GM12878 (cell line): ENCODE results near the gene CDH5. TPM values are rescaled to one million over a fixed set of nuclear protein-coding genes. Genes with fewer than 3 reads are reported as not detected.

Source experiments
- CHD2 ChIP-seq: IDR thresholded peaks from 2 replicates; pipeline ENCODE4 v1.6.1; 2011; ENCODE audit warnings: low read depth, low read length, improper control_type of control experiment, borderline replicate concordance
- CREM ChIP-seq: IDR thresholded peaks from 2 replicates; pipeline ENCODE4 v1.6.1; 2014; ENCODE audit warnings: antibody characterized with exemption, low read depth
- EZH2 ChIP-seq: IDR thresholded peaks from 2 replicates; pipeline ENCODE4 v1.6.1; 2012; ENCODE audit warnings: low read depth, mild to moderate bottlenecking, control low read depth, inconsistent platforms, low read length, borderline replicate concordance; ENCODE audit not compliant: control insufficient read depth
- FOS ChIP-seq: IDR thresholded peaks from 3 replicates; pipeline ENCODE4 v1.6.1; 2011; ENCODE audit warnings: borderline replicate concordance; ENCODE audit not compliant: insufficient read length; ENCODE audit errors: extremely low read depth
- GATAD2B ChIP-seq: fragments of 450-650 bp; conservative IDR thresholded peaks from 2 replicates; pipeline ENCODE4 v1.6.1; 2017; ENCODE audit warnings: low read depth, mild to moderate bottlenecking, moderate library complexity
- POLR2A ChIP-seq: IDR thresholded peaks from 2 replicates; pipeline ENCODE4 v1.6.1; 2011; ENCODE audit warnings: low read depth, mild to moderate bottlenecking, low read length
- ZNF207 ChIP-seq: fragments of 450-650 bp; IDR thresholded peaks from 2 replicates; pipeline ENCODE4 v1.6.1; 2014; ENCODE audit warnings: antibody characterized with exemption, mild to moderate bottlenecking, borderline replicate concordance
- polyA plus RNA-seq, 11 experiments: library from polyadenylated mRNA; depleted of rRNA in 4 of 11; unstranded in 6 of 11; stranded (reverse) in 5 of 11; fragments of >200 nt; fragmentation: Nextera tagmentation in 4 of 11; fragmentation: Illumina TruSeq in 1 of 11; extraction: Ambion mirVana in 4 of 11; extraction: Trizol in 1 of 11; gene quantifications; 1 replicate in 1 of 11; 2 replicates in 10 of 11; pipeline versions ENCODE4 v1.2.1 to v1.2.3, GENCODE V29; 2011 to 2016; ENCODE audit warnings: inconsistent platforms in 2 of 11, missing spikeins in 2 of 11, low read depth in 1 of 11
- total RNA-seq, 4 experiments: library from RNA; depleted of rRNA in 3 of 4; stranded (reverse); fragments of >200 nt in 3 of 4; fragmentation: Illumina TruSeq in 1 of 4; extraction: Trizol in 1 of 4; gene quantifications; 2 replicates each; pipeline versions ENCODE4 v1.2.1 to v1.2.3, GENCODE V29; 2013 to 2021
- TF ChIP-seq, protein P1 (sequence below): fragments of 450-650 bp; IDR thresholded peaks from 2 replicates; pipeline ENCODE4 v1.6.1; 2017; ENCODE audit warnings: mild to moderate bottlenecking, moderate library complexity

Gene CDH5
- total and polyA plus RNA-seq, 10 of the 15 experiments (the other 5 are each of a cell fraction or from before 2014, with no cell fraction given), result not detected

DNA sequence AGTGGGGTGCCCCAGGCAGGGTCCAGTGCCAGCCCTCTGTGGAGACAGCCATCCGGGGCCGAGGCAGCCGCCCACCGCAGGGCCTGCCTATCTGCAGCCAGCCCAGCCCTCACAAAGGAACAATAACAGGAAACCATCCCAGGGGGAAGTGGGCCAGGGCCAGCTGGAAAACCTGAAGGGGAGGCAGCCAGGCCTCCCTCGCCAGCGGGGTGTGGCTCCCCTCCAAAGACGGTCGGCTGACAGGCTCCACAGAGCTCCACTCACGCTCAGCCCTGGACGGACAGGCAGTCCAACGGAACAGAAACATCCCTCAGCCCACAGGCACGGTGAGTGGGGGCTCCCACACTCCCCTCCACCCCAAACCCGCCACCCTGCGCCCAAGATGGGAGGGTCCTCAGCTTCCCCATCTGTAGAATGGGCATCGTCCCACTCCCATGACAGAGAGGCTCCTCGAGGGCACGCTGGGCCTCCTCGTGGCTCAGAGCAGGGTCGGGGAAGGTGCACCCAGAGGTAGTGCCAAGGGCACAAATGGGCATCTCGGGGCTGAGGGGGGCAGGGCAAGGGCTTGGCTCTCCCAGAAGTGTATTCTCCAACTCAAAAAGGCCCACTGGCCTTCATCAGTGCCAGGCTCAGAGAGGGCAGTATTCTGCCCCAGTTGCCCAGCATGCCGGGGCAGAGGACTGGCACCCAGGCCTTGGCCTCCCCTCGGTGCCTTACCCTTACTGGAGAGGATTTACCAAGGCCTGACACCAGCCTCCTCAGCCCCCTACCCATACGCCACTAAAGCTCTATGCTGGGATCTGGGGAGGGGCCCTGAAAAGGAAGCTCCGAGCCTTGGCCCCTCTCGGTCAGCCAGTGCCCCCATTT lies at the start of gene CDH5 (continued):
- TF ChIP-seq ZNF207 (no peak), EZH2 (no peak), GATAD2B (no peak), POLR2A (no peak), FOS (no peak), CHD2 (no peak), CREM (no peak)
- TF ChIP-seq, protein P1, sequence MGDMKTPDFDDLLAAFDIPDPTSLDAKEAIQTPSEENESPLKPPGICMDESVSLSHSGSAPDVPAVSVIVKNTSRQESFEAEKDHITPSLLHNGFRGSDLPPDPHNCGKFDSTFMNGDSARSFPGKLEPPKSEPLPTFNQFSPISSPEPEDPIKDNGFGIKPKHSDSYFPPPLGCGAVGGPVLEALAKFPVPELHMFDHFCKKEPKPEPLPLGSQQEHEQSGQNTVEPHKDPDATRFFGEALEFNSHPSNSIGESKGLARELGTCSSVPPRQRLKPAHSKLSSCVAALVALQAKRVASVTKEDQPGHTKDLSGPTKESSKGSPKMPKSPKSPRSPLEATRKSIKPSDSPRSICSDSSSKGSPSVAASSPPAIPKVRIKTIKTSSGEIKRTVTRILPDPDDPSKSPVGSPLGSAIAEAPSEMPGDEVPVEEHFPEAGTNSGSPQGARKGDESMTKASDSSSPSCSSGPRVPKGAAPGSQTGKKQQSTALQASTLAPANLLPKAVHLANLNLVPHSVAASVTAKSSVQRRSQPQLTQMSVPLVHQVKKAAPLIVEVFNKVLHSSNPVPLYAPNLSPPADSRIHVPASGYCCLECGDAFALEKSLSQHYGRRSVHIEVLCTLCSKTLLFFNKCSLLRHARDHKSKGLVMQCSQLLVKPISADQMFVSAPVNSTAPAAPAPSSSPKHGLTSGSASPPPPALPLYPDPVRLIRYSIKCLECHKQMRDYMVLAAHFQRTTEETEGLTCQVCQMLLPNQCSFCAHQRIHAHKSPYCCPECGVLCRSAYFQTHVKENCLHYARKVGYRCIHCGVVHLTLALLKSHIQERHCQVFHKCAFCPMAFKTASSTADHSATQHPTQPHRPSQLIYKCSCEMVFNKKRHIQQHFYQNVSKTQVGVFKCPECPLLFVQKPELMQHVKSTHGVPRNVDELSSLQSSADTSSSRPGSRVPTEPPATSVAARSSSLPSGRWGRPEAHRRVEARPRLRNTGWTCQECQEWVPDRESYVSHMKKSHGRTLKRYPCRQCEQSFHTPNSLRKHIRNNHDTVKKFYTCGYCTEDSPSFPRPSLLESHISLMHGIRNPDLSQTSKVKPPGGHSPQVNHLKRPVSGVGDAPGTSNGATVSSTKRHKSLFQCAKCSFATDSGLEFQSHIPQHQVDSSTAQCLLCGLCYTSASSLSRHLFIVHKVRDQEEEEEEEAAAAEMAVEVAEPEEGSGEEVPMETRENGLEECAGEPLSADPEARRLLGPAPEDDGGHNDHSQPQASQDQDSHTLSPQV, result no peak
